Measurements from ENCODE around the gene MTPN. TPM values are rescaled to one million over a fixed set of nuclear protein-coding genes. Genes with fewer than 3 reads are reported as not detected.

MTPN gene
- polyA plus RNA-seq, 1 experiment = 260 TPM

- no peak for TF ChIP-seq CTCF (IDR thresholded peaks at IDR 0.05; ENCODE audit: low read depth, low read length)
- Histone ChIP-seq H3K4me3 (ENCODE audit: low read depth, low read length) (no peak overlapping the region), H3K27ac (ENCODE audit: low read depth, low read length) (no peak overlapping the region), H3K9me3 (ENCODE audit: control insufficient read depth, insufficient read depth, low read length) (no peaks in the 10 kb centered on the region), H3K27me3 (ENCODE audit: control insufficient read depth, insufficient read depth, low read length) (no peaks in the 10 kb centered on the region)
- CTCF ChIA-PET = interaction anchor here (9.1 kb wide), 1 partner anchor 11 kb away, joined by 50 read pairs; no protein-coding TSS in a partner anchor
- no peak for DNase-seq (ENCODE audit: low read depth, low spot score)
- POLR2A ChIA-PET = no interaction called here
Observed at GRCh38 chr7:135998081-135998480, 20.9 kb upstream of the MTPN start.

GRCh38 chr7:135995748-135996147 is 18.6 kb upstream of the MTPN start:
- POLR2A ChIA-PET = no interaction called here
- TF ChIP-seq CTCF (IDR thresholded peaks at IDR 0.05; ENCODE audit: low read depth, low read length) = no peak
- no peak for DNase-seq (ENCODE audit: low read depth, low spot score)
- Histone ChIP-seq H3K9me3 (ENCODE audit: control insufficient read depth, insufficient read depth, low read length) (no peaks in the 10 kb centered on the region), H3K27ac (ENCODE audit: low read depth, low read length) (no peak overlapping the region), H3K27me3 (ENCODE audit: control insufficient read depth, insufficient read depth, low read length) (no peaks in the 10 kb centered on the region), H3K4me3 (ENCODE audit: low read depth, low read length) (no peak overlapping the region)
- CTCF ChIA-PET = interaction anchor here (1.0 to 9.1 kb wide), 5 partner anchors 14 to 323 kb away, joined by 3 to 50 read pairs (median 4); no protein-coding TSS in a partner anchor

GRCh38 chr7:135994466-135995205 is 17.5 kb upstream of the MTPN start:
- Histone ChIP-seq H3K27me3 (ENCODE audit: control insufficient read depth, insufficient read depth, low read length) (no peaks in the 10 kb centered on the region), H3K9me3 (ENCODE audit: control insufficient read depth, insufficient read depth, low read length) (no peaks in the 10 kb centered on the region), H3K27ac (ENCODE audit: low read depth, low read length) (no peak overlapping the region), H3K4me3 (ENCODE audit: low read depth, low read length) (no peak overlapping the region)
- no peak for DNase-seq (ENCODE audit: low read depth, low spot score)
- ChIA-PET POLR2A (no interaction called here), CTCF (interaction anchor here (1.1 to 9.1 kb wide), 5 partner anchors 11 to 1662 kb away, joined by 3 to 50 read pairs (median 4); no protein-coding TSS in a partner anchor)
- no peak for TF ChIP-seq CTCF (IDR thresholded peaks at IDR 0.05; ENCODE audit: low read depth, low read length)

GRCh38 chr7:135993950-135994349 is 16.8 kb upstream of the MTPN start:
- ChIA-PET POLR2A (no interaction called here), CTCF (interaction anchor here (1.1 to 9.1 kb wide), 5 partner anchors 11 to 1662 kb away, joined by 3 to 50 read pairs (median 4); no protein-coding TSS in a partner anchor)
- H3K4me3 ChIP-seq (ENCODE audit: low read depth, low read length) = no peak overlapping the region
- H3K9me3 ChIP-seq (ENCODE audit: control insufficient read depth, insufficient read depth, low read length) = no peaks in the 10 kb centered on the region
- no peak overlapping the region for H3K27ac ChIP-seq (ENCODE audit: low read depth, low read length)
- no peak for TF ChIP-seq CTCF (IDR thresholded peaks at IDR 0.05; ENCODE audit: low read depth, low read length)
- H3K27me3 ChIP-seq (ENCODE audit: control insufficient read depth, insufficient read depth, low read length) = no peaks in the 10 kb centered on the region
- no peak for DNase-seq (ENCODE audit: low read depth, low spot score)

GRCh38 chr7:135991906-135992305 is 14.7 kb upstream of the MTPN start:
- Histone ChIP-seq H3K9me3 (ENCODE audit: control insufficient read depth, insufficient read depth, low read length) (no peaks in the 10 kb centered on the region), H3K27ac (ENCODE audit: low read depth, low read length) (no peak overlapping the region), H3K4me3 (ENCODE audit: low read depth, low read length) (no peak overlapping the region), H3K27me3 (ENCODE audit: control insufficient read depth, insufficient read depth, low read length) (no peaks in the 10 kb centered on the region)
- no peak for DNase-seq (ENCODE audit: low read depth, low spot score)
- ChIA-PET POLR2A (no interaction called here), CTCF (interaction anchor here (1.4 kb wide), 1 partner anchor 18 kb away, joined by 5 read pairs; no protein-coding TSS in a partner anchor)
- no peak for TF ChIP-seq CTCF (IDR thresholded peaks at IDR 0.05; ENCODE audit: low read depth, low read length)
